ENCODE measurements around the gene TAF4B.
"Not testable (repeated sequence)": the region's sequence is repeated elsewhere in the genome, so short reads cannot be mapped to it uniquely, and the experiment has no call there.

TAF4B gene

GRCh38 chr18:26317398-26317797, 91.2 kb downstream of the TAF4B start:
- DNase-seq: no peak

- DNase-seq: no peak
Measured at GRCh38 chr18:26320686-26321085, 94.4 kb downstream of the TAF4B start.

- no peak for DNase-seq
Measured at GRCh38 chr18:26322890-26323653, 96.8 kb downstream of the TAF4B start.

- no peak for DNase-seq
Measured at GRCh38 chr18:26325771-26326170, 99.5 kb downstream of the TAF4B start.

GRCh38 chr18:26327062-26327461, 100.8 kb downstream of the TAF4B start:
- DNase-seq: no peak

GRCh38 chr18:26332991-26333390, 106.7 kb downstream of the TAF4B start:
- no peak for DNase-seq

GRCh38 chr18:26335156-26335555, 108.9 kb downstream of the TAF4B start:
- DNase-seq: no peak

- no peak for DNase-seq
Measured at GRCh38 chr18:26335571-26336487, 109.6 kb downstream of the TAF4B start.

- DNase-seq: no peak
Measured at GRCh38 chr18:26336572-26336971, 110.3 kb downstream of the TAF4B start.

GRCh38 chr18:26342646-26343045, 116.4 kb downstream of the TAF4B start:
- no peak for DNase-seq

GRCh38 chr18:26350961-26351360, 124.7 kb downstream of the TAF4B start:
- no peak for DNase-seq

- DNase-seq: no peak
Measured at GRCh38 chr18:26356045-26356785, 130.0 kb downstream of the TAF4B start.

GRCh38 chr18:26357960-26358359, 131.7 kb downstream of the TAF4B start:
- no peak for DNase-seq

GRCh38 chr18:26362021-26362420, 135.8 kb downstream of the TAF4B start:
- DNase-seq: no peak

- DNase-seq: no peak
Measured at GRCh38 chr18:26367425-26367824, 141.2 kb downstream of the TAF4B start.

GRCh38 chr18:26370037-26370436, 143.8 kb downstream of the TAF4B start:
- DNase-seq: no peak

GRCh38 chr18:26376105-26376504, 149.9 kb downstream of the TAF4B start:
- no peak for DNase-seq

GRCh38 chr18:26378701-26379100, 152.5 kb downstream of the TAF4B start:
- DNase-seq: no peak

- DNase-seq: not testable (repeated sequence)
Measured at GRCh38 chr18:26381555-26381954, 155.3 kb downstream of the TAF4B start.

- DNase-seq: peak in 1 of 2 experiments; percentile 75
Measured at GRCh38 chr18:26383454-26384270, 157.4 kb downstream of the TAF4B start.

- peak in 1 of 2 experiments; percentile 58 for DNase-seq
Measured at GRCh38 chr18:26386002-26386401, 159.8 kb downstream of the TAF4B start.

GRCh38 chr18:26386441-26386840, 160.2 kb downstream of the TAF4B start:
- DNase-seq: no peak

Measured in SW 1271 (cell line).